ENCODE measurements around the gene SLX4.
"Not testable (repeated sequence)": the region's sequence is repeated elsewhere in the genome, so short reads cannot be mapped to it uniquely, and the experiment has no call there.

The SLX4 gene

DNA sequence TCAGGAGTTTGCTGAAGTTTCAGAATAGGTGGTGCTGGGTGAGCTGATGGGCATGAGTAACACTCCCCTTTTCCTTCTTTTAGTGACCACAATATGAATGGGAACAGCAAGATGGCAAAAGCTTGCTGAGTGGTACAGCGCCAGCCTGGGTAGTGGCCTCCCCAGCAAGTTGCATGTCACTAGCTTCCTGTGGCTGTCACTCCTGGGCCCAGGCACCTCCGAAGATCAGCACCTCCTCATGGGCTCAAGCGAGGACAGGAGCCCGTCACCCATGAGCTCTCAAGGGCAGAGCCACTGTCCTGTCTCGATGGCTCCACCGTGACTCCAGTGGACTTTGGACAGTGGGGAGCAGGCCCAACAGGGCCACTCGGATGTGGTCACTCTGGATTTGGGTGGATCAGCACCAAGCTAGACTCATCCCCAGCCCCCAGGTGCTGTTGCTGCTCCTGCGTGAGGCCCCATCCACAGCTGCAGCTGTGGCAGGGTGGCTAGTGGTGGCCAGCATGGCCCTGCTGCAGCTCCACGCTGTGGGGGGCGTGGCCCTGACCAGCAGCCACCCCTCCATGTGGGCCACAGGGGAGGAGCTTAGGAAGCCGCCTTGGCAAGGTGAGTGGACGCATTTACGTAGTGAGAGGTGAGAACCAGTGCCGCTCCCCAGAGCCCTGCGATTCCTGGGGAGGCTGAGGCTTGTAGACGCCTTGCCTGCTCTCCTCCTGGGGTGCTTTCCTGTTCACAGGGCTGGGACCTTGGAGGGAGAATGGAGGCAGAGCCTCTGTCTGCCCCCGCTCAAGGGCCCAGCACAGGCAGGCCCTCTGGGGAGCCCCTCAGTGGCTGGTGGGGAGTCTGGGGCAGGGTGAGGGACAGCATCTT lies 29.5 kb upstream of the SLX4 start:
- no peak for DNase-seq

GRCh38 chr16:3640207-3640606 lies 28.8 kb upstream of the SLX4 start:
- DNase-seq: no peak

DNA sequence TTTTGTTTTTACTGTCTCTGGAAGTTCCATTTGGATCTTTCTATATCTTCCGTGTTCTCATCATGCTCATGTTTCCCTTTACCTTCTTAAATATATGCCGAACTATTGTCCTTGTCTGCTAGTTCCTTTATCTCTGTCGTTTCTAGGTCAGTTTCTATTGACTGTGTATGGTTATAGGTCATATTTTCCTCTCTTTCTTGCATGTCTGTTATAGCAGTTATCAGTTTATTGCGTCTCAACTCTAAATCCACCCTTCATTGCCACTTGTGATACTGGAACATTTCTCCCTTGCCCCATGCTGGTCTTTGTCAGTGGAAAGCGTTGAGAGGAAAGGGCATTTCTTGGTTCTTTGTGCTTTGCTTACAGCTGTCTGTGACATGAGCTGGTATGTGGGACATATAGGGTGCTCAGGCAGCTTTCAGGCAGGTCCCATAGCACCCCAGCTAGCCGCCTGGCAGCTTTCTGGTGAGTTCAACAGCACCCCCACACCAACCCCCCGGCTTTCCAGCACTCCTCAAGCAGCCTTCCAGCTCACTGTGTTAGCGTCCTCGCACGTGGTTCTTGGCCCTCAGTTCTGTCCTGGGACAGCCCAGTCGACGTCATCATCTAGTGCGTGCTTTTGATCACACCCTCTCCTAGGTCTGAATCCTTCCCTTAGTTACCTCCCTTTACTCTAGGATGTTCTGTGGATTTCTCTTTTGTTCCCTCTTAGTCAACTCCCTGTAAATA lies 27.7 kb upstream of the SLX4 start:
- DNase-seq: no peak

GRCh38 chr16:3637371-3637923 lies 26.0 kb upstream of the SLX4 start:
- no peak for DNase-seq

GRCh38 chr16:3625911-3626732 lies 14.7 kb upstream of the SLX4 start:
- DNase-seq: no peak

DNA sequence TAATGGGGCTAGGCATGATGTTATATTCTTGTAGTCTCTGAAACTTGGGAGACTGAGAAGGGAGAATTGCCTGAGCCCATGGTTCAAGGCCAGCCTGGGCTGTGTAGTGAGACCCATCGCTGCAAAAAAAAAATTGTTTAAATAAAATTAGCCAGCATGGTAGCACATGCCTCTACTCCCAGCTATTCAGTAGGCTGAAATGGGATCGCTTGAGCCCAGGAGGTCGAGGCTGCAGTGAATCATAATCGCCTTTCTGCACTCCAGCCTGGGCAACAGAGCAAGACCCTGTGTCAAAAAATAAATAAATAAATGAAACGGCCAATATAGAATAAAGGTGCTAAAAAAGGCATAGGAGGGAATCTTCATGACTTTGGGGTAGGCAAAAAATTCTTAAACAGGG lies 13.9 kb upstream of the SLX4 start:
- DNase-seq: no peak

DNA sequence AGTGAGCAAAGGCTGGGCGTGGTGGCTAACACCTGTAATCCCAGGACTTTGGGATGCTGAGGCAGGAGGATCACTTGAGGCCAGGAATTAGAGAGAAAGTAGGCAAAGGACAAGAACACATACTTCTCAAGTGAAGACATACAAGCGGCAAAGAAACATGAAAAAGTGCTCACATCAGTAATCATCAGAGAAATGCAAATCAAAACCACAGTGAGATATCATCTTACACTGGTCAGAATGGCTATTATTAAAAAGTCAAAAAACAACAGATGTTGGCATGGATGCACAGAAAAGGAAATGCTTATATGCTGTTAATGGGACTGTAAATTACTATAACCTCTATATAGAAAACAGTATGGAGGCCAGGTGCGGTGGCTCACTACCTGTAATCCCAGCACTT lies 12.2 kb upstream of the SLX4 start:
- no peak for DNase-seq

DNA sequence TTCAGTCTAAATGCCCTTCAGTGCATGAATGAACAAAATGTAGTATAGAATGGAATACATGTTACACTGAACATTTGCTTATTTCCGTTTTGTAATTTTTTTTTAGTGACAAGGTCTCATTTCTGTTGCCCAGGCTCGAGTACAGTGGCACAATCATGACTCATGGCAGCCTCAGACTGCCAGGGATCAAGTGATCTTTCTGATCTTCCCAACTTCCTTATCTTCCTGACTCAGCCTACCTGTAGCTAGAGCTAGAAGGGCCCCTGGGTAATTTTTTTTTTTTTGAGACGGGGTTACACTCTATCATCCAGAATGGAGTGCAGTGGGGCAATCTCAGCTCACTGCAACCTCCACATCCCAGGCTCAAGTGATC lies 7.3 kb upstream of the SLX4 start:
- DNase-seq: peak; percentile 49

DNA sequence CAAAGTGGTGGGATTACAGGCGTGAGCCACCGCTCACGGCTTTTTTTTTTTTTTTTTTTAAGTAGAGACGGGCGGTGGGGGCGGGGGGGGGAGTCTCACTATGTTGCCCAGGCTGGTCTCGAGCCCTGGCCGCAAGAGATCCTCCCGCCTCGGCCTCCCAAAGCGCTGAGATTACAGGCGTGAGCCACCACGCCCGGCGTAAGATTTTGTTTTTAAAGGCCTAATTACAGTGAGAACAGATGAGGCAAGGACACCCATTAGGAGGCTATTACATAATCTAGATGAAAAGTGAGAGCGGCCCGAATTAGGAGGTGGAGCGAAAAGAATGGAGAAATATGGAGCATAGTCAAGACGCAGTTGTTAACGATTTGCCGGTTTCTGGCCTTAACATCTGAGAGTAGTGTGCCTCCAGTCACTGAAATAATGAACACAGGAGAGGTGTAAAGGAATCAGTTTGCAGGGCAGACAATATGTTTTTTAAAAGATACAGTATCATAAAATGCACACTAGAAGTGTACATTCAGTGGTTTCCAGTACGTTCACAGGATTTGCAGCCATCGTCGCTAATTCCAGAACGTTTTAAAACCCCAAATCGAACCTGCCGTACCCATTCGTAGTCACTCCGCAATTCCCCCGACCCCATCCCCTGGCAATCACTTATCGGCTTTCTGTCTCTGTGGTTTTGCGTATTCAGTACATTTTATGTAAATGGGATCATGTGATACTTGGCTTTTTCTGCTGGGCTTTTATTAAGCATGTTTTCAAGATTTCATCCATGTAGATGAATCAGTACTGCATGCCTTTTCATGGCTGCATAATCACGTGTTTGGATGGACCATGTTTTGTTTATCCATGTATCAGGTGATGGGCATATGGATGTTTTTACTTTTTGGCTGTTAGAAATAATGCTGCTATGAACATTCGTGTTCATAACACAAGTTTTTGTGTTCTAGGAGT lies 1.4 kb upstream of the SLX4 start:
- DNase-seq: no peak

DNA sequence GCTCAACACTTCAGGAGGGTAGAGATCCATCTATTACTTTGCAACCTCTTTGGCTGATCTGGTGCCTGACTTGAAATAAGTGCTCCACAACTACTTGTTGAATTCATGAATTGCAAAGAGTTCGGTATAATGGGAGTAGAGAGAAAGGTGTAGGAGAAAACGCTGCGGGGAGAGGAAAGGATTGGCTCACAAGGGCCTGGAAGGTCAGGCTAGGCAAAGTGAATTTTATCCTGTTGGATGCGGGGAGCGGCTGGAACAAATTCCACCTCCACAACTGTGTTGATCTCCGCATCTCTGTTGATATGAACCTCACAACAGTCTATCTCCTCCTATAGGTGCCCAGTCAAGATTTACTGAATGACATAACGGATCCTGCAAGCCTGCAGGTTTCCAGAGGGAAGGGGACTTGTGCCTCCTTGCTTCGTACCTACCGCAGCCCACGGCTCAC lies 684 bp downstream of the SLX4 start:
- DNase-seq: no peak

DNA sequence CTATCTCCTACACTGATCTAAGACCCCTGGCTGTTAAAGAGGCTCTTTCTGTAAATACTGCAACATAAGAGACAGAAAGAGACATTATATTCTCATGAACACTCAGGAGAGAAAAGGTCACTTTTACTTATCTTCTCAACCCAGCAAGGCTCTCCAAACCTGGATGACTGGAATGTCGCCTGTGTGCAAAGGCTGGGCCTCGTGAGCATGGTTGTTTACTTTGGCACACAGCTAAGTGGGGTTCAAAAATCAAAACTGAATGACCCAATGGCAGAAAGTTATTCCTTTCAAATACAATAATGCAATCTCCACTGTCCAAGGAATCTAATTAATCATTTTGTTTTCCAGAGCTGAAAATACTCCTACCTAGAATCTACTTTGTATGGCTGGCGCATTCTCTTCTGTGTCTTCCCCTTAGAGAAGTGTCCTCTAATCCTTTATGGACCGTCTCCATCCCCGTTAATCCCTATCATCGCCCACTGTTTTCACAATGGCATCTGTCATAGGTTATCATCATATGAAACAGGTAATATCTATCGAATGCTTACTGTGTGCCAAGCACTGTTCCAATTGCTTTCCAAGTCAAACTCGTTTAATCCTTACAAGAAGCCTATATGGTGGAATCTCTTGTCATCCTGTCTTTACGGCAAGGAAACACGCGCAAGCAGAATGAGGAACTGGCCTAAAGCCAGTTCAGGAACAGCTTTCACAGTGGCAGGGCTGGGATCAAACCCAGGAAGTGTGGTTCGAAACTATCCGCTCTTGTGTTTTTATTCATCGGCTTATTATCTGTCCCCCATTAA lies 1.3 kb downstream of the SLX4 start:
- no peak for DNase-seq

- not testable (repeated sequence) for DNase-seq
Measured at GRCh38 chr16:3608976-3609375, 2.4 kb downstream of the SLX4 start.

GRCh38 chr16:3608069-3608468 lies 3.3 kb downstream of the SLX4 start:
- DNase-seq: no peak

DNA sequence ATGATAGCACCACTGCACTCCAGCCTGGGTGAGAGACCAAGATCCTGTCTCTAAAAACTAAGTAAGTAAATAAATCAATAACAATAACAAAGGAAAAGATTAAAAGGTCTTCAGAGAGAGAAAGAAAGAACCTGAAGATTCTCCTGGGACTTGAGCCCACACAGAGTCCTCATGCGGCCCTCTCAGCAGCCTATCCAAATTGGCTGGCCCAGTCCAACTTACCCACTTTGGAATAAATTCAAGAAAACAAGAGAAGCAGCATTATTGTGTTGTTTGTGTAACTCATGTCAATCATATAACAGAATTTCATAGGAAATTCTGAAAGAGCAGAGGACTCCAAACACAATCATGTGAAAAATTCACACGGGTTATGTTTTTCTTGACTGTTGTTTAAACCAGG lies 3.8 kb downstream of the SLX4 start:
- DNase-seq: no peak

DNA sequence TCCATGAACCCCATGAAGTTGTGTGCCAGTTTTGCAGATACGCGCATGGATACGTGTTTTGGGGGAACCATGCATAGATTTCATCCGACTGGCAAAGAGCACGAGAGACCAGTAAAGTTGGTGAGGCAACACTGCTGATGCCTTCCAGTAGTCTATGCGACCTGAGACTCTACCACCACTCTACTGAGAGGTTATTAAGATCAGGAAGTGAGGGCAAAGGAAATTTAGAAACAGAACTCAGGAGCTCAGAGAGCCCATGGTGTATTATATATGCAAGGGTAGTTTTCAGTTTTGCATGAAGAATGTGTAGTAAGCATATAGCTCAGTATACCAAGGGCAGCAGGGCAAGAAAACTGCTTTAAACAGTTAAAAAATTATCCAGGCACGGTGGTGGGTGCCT lies 4.2 kb downstream of the SLX4 start:
- DNase-seq: no peak

DNA sequence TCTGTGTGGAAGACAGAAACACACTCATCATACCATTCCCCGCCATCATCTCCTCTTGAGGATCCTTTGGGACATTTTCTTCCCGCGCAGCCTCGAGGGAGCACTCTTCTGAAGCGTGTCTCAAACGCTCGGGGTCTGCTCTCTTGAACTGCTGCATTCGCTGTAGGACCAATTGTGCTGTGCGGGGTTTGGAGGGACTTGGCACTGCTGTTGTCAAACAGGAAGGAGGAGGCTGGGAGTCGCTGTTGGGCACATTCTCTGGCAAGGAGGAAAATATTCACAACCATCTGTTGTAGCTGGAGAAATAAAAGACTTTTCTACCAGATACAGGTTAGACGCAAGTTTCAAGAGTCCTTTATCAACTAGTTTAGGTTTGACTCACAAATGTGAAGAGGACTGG lies 5.0 kb downstream of the SLX4 start:
- no peak for DNase-seq

- no peak for DNase-seq
Measured at GRCh38 chr16:3602320-3602653, 9.1 kb downstream of the SLX4 start.

- DNase-seq: no peak
Measured at GRCh38 chr16:3601614-3602319, 9.6 kb downstream of the SLX4 start.

GRCh38 chr16:3599922-3600321 lies 11.5 kb downstream of the SLX4 start:
- DNase-seq: no peak

GRCh38 chr16:3599121-3599520 lies 12.3 kb downstream of the SLX4 start:
- no peak for DNase-seq

- no peak for DNase-seq
Measured at GRCh38 chr16:3598236-3598635, 13.2 kb downstream of the SLX4 start.

All from NCI-H226 (cell line).